Measurements from ENCODE around the gene C5orf47.
A peak's percentile ranks its signal among the peaks of the same experiment; 100 is the strongest.

Gene C5orf47

GRCh38 chr5:174045470-174046025 lies 56.6 kb downstream of the C5orf47 start, which contains the start of gene NSG2:
TSS of gene NSG2 (plus strand) at chr5:174045706. CDS start at chr5:174046756, 1,050 bp downstream.
- H3K4me2 ChIP-seq, result no peak within 1 kb of the TSS
- peak; percentile 64 for TF ChIP-seq CTCF (conservative IDR thresholded peaks at IDR 0.05; ENCODE audit: low read depth, low read length)

GRCh38 chr5:174046558-174046957 lies 57.6 kb downstream of the C5orf47 start:
- Histone ChIP-seq H2AFZ (ENCODE audit: low read depth) (no peak overlapping the region), H3K79me2 (ENCODE audit: insufficient read depth, low read depth) (no peaks in the 10 kb centered on the region), H3K9ac (no peak overlapping the region), H4K20me1 (ENCODE audit: insufficient read depth) (no peaks in the 10 kb centered on the region), H3K36me3 (ENCODE audit: insufficient read depth) (no peaks in the 10 kb centered on the region), H3K4me2 (no peak overlapping the region), H3K27me3 (ENCODE audit: insufficient read depth, low read depth) (no peaks in the 10 kb centered on the region), H3K27ac (no peak overlapping the region), H3K4me3 (IDR thresholded peaks at IDR 0.05; ENCODE audit: insufficient read depth, low read depth, low read length) (no peak overlapping the region), H3K4me1 (ENCODE audit: low read depth, poor library complexity, severe bottlenecking) (no peaks in the 10 kb centered on the region)
- no peak for TF ChIP-seq CTCF (conservative IDR thresholded peaks at IDR 0.05; ENCODE audit: low read depth, low read length)

More at GRCh38 chr5:174045470-174046025, 56.6 kb downstream of the C5orf47 start, which contains the start of gene NSG2:
- Histone ChIP-seq H2AFZ (ENCODE audit: low read depth) (no peak within 1 kb of the TSS), H3K9ac (no peak within 1 kb of the TSS), H3K27ac (no peak within 1 kb of the TSS), H3K79me2 (ENCODE audit: insufficient read depth, low read depth) (no peaks in the 10 kb centered on the region), H3K4me3 (IDR thresholded peaks at IDR 0.05; ENCODE audit: insufficient read depth, low read depth, low read length) (no peak within 1 kb of the TSS), H3K4me1 (ENCODE audit: low read depth, poor library complexity, severe bottlenecking) (no peaks in the 10 kb centered on the region), H3K36me3 (ENCODE audit: insufficient read depth) (no peaks in the 10 kb centered on the region), H3K27me3 (ENCODE audit: insufficient read depth, low read depth) (no peaks in the 10 kb centered on the region), H4K20me1 (ENCODE audit: insufficient read depth) (no peaks in the 10 kb centered on the region)

GRCh38 chr5:174047472-174048099 lies 58.6 kb downstream of the C5orf47 start:
- Histone ChIP-seq H3K79me2 (ENCODE audit: insufficient read depth, low read depth) (no peaks in the 10 kb centered on the region), H3K4me3 (IDR thresholded peaks at IDR 0.05; ENCODE audit: insufficient read depth, low read depth, low read length) (no peak overlapping the region), H2AFZ (ENCODE audit: low read depth) (no peak overlapping the region), H3K9ac (no peak overlapping the region), H3K27ac (no peak overlapping the region), H3K4me2 (no peak overlapping the region), H3K4me1 (ENCODE audit: low read depth, poor library complexity, severe bottlenecking) (no peaks in the 10 kb centered on the region), H3K27me3 (ENCODE audit: insufficient read depth, low read depth) (no peaks in the 10 kb centered on the region), H4K20me1 (ENCODE audit: insufficient read depth) (no peaks in the 10 kb centered on the region), H3K36me3 (ENCODE audit: insufficient read depth) (no peaks in the 10 kb centered on the region)
- no peak for TF ChIP-seq CTCF (conservative IDR thresholded peaks at IDR 0.05; ENCODE audit: low read depth, low read length)

- Histone ChIP-seq H3K4me1 (ENCODE audit: low read depth, poor library complexity, severe bottlenecking) (peaks cover 1% of the 10 kb centered on the region), H4K20me1 (ENCODE audit: insufficient read depth) (no peaks in the 10 kb centered on the region), H3K36me3 (ENCODE audit: insufficient read depth) (no peaks in the 10 kb centered on the region), H2AFZ (ENCODE audit: low read depth) (no peak overlapping the region), H3K4me2 (no peak overlapping the region), H3K79me2 (ENCODE audit: insufficient read depth, low read depth) (no peaks in the 10 kb centered on the region), H3K9ac (no peak overlapping the region), H3K4me3 (IDR thresholded peaks at IDR 0.05; ENCODE audit: insufficient read depth, low read depth, low read length) (no peak overlapping the region), H3K27ac (no peak overlapping the region), H3K27me3 (ENCODE audit: insufficient read depth, low read depth) (no peaks in the 10 kb centered on the region)
- no peak for TF ChIP-seq CTCF (conservative IDR thresholded peaks at IDR 0.05; ENCODE audit: low read depth, low read length)
These were observed 63.7 kb downstream of the C5orf47 start for GRCh38 chr5:174052636-174053035.
